GM19328 (cell line): ENCODE data around the gene FGL2.
"Not testable (repeated sequence)": the region's sequence is repeated elsewhere in the genome, so short reads cannot be mapped to it uniquely, and the experiment has no call there.

Experiments
- ATAC-seq: cut with Tn5 transposase; IDR thresholded peaks from one replicate; pipeline ENCODE4 v1.9.1; 2021; ENCODE audit warnings: mild to moderate bottlenecking, moderate library complexity; ENCODE audit not compliant: unreplicated experiment

FGL2 gene

DNA sequence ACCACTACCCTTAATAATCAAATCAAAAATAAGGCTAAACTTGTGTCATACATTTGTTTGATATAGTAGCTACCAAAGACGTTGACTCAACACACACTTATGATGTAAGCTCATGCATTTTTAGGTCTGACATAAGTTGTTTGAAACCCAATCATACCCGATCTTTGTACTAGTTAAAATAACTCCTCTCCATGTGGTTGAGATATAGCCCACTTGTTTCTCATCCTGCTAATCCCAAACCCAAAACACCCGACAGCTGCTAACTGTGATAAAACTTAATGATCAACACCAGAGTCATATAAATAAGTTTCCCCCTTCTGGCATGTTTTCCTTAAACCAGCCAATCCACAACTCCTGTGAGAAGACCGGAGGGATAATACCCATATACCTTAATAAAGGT, 28.5 kb downstream of the FGL2 start:
- not testable (repeated sequence) for ATAC-seq

DNA sequence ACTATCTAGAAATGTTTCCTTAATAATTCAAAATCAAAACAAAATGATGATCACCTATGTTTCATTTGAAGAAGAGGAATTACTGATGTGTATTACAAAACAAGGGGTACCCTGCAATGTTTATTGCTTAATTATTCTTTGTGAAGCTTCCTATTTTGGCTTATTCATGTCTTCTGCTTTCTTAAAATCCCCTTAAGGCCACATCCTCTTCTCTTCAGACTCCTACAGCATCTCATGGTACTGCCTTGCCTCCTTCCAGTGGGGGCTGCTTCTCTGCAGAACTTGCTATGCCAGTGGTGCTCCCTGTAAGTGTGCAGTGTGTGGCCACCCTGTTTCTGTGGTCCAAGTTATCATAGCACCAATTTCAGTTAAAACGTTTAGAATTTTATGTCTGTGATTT, 42.2 kb downstream of the FGL2 start:
- peak; percentile 56 for ATAC-seq

DNA sequence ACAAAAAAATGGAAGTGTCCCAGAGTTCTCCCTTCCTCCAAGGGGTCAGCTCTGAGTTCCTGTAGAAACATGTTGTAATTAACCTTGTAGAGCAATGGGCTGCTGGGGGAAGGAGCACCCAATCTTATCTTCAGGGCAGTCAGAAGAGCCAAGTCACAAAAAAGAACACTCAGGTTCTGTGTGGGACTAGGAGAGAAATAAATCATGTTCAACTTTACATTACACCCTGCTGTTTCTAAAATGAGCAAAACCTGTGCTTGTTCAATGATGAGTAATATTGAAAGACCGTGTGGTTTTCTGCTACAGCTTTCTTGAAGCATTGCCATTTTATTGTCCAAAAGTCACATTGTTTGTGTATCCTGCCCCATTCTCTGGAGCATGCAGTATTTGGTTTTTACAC, 42.6 kb downstream of the FGL2 start:
- ATAC-seq: peak; percentile 69

DNA sequence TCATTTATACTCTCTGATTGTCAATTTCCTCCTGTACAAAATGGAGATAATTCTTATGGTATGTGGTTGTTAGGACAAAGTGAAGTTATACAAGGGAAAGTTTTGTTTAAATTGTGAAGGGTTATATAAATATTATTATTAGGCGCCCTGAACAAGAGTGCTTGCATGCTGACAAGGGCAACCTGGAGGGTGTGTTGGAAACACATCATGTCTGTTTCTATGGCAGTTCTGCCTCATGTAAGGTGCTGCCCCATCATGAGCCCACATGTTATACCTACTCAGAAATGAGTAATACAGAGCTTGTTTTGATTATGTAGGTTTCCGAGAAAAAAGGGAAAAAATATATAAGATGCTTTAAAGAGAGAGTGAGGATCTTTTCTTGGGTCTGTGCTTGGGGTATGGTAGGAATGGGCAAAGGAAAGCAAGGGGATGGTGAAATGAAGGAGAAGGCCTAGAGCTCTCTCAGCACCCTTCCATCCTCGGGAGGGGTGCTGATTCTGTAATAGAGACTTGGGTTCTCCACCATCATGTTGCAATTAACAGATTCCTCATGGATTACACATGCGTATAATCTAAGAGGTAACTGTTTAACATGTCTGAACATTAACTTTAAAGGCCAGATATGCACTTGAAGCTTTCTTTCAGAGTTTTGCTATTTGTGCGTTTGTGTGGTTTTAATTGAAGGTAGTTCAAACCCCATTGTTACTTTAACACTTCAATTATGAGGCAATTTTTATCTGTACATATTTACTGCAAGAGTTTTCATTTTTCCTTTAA, 43.8 kb downstream of the FGL2 start:
- ATAC-seq: not testable (repeated sequence)

DNA sequence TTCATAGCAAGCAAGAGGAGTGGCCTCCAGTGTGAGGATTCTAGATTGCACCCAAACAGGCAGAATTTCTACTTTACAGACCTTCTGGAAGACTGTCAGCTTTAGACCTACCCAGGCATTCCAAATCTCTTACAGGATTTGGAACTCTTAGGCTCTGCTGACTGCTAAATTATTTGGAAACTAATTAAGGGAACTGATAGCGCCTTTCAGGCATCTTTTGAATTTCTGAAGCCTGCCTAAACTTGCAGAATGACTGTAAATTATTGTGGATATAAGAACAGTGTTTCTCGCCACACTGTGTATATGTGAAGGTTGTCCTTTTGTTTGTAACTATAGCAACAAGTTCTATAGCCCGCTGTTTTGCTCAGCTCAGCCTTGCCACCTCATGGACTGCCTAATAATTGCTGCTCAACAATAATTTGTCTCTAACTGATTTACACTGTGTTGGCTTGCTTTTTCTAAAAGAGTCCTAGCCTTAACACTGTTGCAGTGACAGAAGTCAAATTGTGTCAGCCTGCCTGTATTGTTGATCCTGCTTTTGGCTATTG, 44.6 kb downstream of the FGL2 start:
- ATAC-seq: peak; percentile 57

DNA sequence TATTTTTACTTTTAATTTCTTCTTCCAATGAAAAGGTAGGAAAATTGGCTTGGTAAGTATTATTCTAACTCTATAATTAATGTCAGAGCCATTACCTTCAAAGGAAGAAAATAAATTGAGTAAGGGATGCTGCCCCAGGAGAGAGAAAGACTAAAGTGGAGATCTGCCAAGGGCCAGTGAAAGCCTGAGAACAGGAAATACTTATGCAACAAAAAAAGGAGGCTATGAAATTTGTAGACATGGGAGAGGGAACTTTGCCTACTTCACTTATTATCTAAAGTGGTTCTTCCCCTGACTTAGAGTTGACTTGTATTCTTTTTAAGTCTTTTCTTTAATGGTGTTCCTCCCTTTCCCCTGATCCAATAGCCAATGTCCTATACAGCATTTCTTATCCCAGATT, 47.4 kb downstream of the FGL2 start:
- not testable (repeated sequence) for ATAC-seq
